Bone marrow (tissue), 2 donors: ENCODE measurements around the gene PPP1R27.

Experiments used
- DNase-seq, 2 donors: peaks; one replicate each; lab custom pipeline; 2025; lab: John Stamatoyannopoulos, UW

Gene PPP1R27

DNA sequence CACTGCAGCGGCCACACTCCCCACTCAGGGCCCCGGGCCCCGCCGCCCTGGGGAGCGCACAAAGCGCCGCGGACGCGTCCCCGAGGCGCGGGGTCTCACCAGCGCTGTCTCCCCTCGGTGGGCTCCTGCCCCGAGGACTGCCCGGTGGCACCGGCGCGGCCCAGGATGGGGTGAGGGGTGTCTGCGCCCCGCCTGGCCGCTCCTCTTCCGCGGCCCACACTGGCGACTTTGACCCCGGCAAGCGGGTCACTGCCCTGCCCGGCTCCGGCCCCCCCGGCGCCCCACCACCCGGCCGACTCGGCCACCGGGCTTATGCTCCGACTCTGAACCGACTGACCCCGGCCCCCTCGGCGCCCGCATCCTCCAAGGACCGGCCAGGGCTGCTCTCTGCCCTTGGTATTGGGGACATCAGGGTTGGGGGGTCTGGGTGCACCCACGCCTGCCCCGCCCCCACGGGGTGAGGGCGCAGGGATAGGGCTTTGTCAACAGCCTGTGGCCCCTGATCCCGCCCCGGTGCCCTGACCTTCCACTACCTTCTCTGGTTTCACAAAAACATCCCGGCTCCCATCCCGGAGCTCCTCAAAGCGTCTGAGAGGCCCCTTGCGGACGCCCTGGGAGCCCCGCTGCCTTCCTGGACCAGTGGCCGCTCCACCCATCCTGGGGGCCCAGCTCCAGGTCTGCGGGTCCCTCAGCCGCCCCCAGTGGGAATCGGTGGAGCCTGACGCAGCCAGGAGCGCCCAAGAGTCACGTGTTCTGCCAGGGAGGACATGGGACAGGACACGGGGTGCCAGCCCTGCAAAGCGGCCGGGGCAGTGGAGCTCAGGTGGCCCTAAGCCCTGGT is 30.1 kb downstream of the PPP1R27 start:
- DNase-seq, result no peak

DNA sequence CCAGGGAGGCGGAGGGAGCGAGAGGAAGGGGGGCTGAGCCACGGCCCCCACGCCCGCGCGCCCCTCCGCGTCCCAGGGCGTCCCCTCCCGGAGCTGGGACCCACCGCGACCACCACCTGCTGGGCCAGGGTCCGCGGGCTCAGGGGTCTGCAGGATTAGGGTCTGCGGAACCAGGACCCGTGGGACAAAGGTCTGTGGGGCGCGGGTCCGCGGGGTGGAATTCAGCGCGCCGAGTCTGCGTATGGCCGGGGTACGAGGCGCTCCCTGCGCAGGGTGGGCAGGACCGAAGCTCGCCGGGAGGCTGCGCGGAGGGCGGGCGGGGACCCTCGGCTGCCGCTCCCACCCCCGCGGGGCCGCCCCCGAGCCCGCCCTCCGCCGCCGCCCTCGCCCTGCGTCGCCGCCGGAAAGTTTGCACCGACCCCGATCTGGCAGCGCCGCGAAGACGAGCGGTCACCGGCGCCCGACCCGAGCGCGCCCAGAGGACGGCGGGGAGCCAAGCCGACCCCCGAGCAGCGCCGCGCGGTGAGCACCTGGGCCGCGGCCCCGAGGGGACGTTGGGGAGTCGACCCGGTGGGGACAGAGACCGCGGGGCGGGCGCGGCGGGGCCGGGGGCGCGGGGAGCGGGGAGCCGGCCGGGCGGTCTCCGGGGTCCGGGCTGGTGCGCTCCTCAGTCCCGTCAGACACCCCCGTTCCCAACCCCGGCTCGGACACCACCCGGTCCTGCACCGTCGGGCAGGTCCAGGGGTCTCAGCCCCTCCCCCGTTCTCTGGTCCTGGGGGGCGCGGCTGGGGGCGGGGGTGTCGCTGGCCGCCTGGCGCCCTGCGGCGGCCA is 30.9 kb downstream of the PPP1R27 start, which contains the start of gene GCGR:
Gene GCGR, plus strand, starts transcription at position 423 of the 831 bp plus-strand sequence. CDS start 4,869 bp downstream, outside the sequence.
- no peak for DNase-seq

DNA sequence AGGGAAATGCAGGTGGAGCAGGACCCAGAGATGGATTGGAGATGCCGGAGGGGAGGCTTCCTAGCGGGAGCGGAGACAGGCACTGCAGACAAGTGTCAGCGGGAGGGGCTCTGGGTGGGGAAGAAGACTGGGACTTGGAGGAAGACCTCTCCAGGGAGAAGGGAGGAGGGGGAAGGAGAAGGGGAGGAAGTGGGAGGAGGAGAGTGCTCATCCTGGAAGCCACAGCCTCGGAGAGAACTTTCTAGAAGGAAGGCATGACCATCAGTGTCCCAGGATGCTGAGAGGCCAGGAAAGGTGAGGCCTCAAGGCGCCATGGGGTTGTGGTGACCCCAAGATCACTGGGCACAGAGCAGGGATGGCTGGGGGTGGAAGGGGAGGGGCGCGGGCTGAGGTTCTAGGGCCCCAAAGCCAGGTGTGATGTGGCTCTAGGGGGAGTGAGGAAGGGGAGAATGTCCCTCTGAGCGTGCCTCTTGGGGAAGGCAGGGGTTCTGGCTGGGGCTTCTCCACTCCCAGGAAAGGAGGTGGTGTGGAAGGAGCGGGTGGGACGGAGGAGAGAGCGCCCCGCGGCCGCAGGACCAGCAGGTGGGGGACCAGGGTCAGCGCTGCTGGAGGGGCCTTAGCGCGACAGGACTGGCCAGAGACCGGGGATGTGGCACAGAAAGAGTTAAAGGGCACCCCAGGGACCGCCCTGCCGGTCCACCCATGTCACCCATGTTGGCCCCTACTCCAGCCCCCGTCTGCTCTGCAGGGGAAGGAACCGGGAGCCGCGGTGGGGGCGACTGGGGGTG is 31.8 kb downstream of the PPP1R27 start:
- DNase-seq, result no peak

DNA sequence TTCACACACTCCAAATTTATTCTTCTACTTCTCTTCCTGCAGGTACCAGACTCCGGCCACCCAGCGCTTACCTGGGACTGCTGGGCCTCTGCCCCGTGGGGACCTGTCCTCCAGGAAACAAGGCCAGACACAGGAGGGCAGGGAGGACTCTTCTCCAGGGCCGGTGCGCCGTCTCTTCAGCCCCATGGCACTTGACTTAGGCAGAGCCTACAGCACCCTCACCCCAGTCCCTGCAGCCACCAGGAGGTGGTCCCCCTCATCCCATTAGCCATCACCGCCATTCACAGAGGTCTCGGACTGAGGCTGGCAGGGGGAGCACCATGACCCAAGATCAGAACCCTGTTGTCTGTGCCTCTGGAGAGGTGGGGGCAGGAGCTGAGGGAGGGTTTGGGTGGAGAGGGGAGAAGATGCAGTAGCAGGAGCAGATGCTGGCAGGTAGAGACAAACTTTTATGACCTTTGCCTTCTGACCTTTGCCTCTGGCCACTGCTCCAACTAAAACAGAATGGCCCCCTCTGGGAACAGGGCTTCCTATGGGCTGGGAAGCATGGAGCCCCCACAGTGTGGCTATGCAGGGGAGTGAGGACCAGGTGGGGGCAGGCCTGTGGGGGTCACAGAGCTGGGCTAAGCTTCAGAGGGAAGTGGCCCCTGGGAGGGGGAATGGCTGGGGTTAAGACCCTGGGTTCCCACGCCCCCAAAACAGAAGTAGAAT is 32.6 kb downstream of the PPP1R27 start:
- no peak for DNase-seq

DNA sequence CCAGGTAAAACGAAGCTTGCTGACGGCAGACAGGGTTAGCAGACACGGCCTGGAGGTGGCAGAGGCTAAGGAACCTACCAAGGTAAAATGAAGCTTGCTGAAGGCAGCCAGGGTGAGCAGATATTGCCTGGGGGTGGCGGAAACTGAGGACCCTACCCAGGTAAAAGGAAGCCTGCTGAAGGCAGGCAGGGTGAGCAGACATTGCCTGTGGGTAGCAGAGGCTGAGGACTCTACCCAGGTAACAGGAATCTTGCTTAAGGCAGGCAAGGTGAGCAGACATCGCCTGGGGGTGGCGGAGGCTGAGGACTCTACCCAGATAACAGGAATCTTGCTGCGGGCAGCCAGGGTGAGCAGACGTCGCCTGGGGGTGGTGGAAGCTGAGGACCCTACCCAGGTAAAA is 33.5 kb downstream of the PPP1R27 start:
- DNase-seq, result no peak

DNA sequence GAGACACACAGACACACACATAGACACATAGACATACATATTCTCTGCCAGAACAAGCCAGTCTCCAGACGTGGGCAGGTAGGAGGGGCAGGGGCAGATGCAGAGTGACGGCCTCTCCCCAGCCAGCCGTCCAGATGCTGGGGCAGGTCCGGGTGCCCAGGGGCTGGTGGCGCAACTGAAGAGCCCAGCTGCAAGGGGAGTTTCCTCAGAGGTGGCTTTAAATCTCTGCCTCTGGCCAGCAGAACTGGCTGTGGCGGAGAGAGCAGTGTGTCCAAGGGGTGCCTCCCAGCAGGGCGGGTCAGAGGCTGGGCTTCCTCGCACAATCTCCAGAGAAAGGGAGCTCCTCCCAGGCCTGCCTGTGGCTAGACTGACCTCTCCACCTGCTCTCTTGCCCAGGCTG is 40.3 kb downstream of the PPP1R27 start:
- DNase-seq, result no peak

DNA sequence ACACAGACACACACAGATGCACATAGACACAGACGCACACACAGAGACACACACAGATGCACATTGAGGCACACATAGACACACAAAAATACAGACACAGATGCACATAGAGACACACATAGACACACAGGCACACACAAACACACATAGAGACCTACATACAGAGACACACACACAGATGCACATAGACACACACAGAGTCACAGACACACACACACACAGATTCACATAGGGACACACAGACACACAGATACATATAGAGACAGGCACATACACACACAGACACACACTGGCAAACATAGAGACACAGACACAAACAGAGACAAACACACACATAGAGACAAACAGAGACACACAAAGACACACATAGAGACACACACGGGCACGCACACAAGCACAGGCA is 40.8 kb downstream of the PPP1R27 start:
- DNase-seq, result no peak

DNA sequence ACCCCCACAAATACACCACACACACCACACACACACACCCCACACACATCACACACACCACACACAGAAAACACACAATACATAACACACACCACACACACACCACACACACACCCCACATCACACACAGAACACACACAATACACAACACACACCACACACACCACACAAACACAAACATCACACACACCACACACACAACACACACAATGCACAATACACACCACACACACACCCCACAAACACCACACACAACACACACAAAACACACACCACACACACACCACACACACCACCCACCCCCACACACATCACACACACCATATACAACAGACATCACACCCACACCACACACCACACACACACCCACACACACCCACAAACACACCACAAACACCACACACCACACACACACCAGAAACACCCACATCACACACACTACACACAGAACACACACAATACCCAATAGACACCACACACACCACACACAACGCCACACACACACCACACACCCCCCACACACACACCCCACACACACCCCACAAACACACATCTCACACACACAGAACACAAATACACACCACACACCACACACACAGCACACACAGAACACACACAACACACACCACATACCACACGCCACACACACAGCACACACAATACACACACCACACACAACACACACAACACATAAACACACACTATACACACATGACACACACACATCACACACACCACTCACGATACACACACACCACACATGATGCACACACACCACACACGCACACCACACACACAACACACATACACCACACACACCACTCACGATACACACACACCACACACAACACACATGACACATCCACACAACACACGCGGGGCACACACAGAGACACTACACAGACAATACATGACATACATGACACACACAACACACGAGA is 41.9 kb downstream of the PPP1R27 start:
- DNase-seq, result no peak
